Ascending aorta (tissue), 2 donors: ENCODE data around the gene KIRREL3. TPM values are rescaled to one million over a fixed set of nuclear protein-coding genes. Genes with fewer than 3 reads are reported as not detected.

Source experiments
- DNase-seq, 2 donors: peaks; one replicate each; pipeline ENCODE4 v3.0.0-alpha.2; 2019; ENCODE audit warnings: low spot score in 2 of 2
- H3K27ac ChIP-seq, 2 donors: fragments of 200-600 bp; sonication (generic); one replicate each; pipeline ENCODE4 v1.5.1; 2016 to 2017; ENCODE audit warnings: mild to moderate bottlenecking in 1 of 2
- H3K27me3 ChIP-seq: fragments of 200-600 bp; sonication (generic); one replicate; pipeline ENCODE4 v1.5.1; 2017
- H3K36me3 ChIP-seq, 2 donors: fragments of 200-600 bp; sonication (generic); one replicate each; pipeline ENCODE4 v1.5.1; 2016
- H3K4me1 ChIP-seq, 2 donors: fragments of 200-600 bp; sonication (generic); one replicate each; pipeline ENCODE4 v1.5.1; 2016 to 2017; ENCODE audit warnings: mild to moderate bottlenecking in 1 of 2
- H3K4me3 ChIP-seq, 2 donors: fragments of 200-600 bp; sonication (generic); one replicate each; pipeline ENCODE4 v1.5.1; 2016 to 2017; ENCODE audit warnings: mild to moderate bottlenecking in 1 of 2
- H3K9me3 ChIP-seq, 2 donors: fragments of 200-600 bp; sonication (generic); one replicate each; pipeline ENCODE4 v1.5.1; 2016
- CTCF ChIP-seq, 3 experiments: fragments of 200-600 bp in 2 of 3; fragments of 450-650 bp in 1 of 3; sonication (generic) in 2 of 3; IDR thresholded peaks; one replicate each; pipeline ENCODE4 v1.5.1; 2016 to 2019; ENCODE audit warnings: antibody characterized with exemption in 3 of 3, mild to moderate bottlenecking in 1 of 3, moderate library complexity in 1 of 3
- intact Hi-C: fragments of 100-400 bp; cut with DNase I; formaldehyde crosslinking; loops from one replicate; pipeline ENCODE4 v1.15.1; 2023
- total RNA-seq: library from RNA; depleted of rRNA; stranded (reverse); fragments of >200 nt; gene quantifications from one replicate; pipeline ENCODE4 v1.1.0, GENCODE V29; 2016

Gene KIRREL3
- total RNA-seq, 1 donor from 2014 or later, result not detected

- no peak overlapping the region for H3K4me3 ChIP-seq
- TF ChIP-seq CTCF (IDR thresholded peaks at IDR 0.05), result no peak
- no peak for DNase-seq
- no peaks in the 10 kb centered on the region for H3K27me3 ChIP-seq
- no peaks in the 10 kb centered on the region for H3K36me3 ChIP-seq
- H3K27ac ChIP-seq, result no peak overlapping the region
- H3K4me1 ChIP-seq, result no peaks in the 10 kb centered on the region
- H3K9me3 ChIP-seq, result no peaks in the 10 kb centered on the region
- intact Hi-C loops, result no loop called here
Observed at GRCh38 chr11:126523441-126524205, 476.9 kb downstream of the KIRREL3 start.

- H3K4me1 ChIP-seq, result no peaks in the 10 kb centered on the region
- intact Hi-C loops, result no loop called here
- no peaks in the 10 kb centered on the region for H3K9me3 ChIP-seq
- DNase-seq, result no peak
- no peak overlapping the region for H3K27ac ChIP-seq
- no peaks in the 10 kb centered on the region for H3K36me3 ChIP-seq
- H3K27me3 ChIP-seq, result no peaks in the 10 kb centered on the region
- no peak overlapping the region for H3K4me3 ChIP-seq
- no peak for TF ChIP-seq CTCF (IDR thresholded peaks at IDR 0.05)
Observed at GRCh38 chr11:126522606-126523005, 478.0 kb downstream of the KIRREL3 start.

- no peak for TF ChIP-seq CTCF (IDR thresholded peaks at IDR 0.05)
- DNase-seq, result no peak
Observed at GRCh38 chr11:126522152-126522551, 478.4 kb downstream of the KIRREL3 start.

GRCh38 chr11:126521196-126521595 is 479.4 kb downstream of the KIRREL3 start:
- Histone ChIP-seq H3K4me1 (no peaks in the 10 kb centered on the region), H3K4me3 (no peak overlapping the region), H3K27ac (no peak overlapping the region), H3K9me3 (no peaks in the 10 kb centered on the region), H3K27me3 (no peaks in the 10 kb centered on the region), H3K36me3 (no peaks in the 10 kb centered on the region)
- DNase-seq, result no peak
- intact Hi-C loops, result no loop called here
- TF ChIP-seq CTCF (IDR thresholded peaks at IDR 0.05), result no peak

More at GRCh38 chr11:126522152-126522551, 478.4 kb downstream of the KIRREL3 start:
- Histone ChIP-seq H3K4me3 (no peak overlapping the region), H3K4me1 (no peaks in the 10 kb centered on the region), H3K27me3 (no peaks in the 10 kb centered on the region), H3K27ac (no peak overlapping the region), H3K36me3 (no peaks in the 10 kb centered on the region), H3K9me3 (no peaks in the 10 kb centered on the region)
- intact Hi-C loops, result no loop called here

- TF ChIP-seq CTCF (IDR thresholded peaks at IDR 0.05), result no peak
- Histone ChIP-seq H3K9me3 (no peaks in the 10 kb centered on the region), H3K27ac (no peak overlapping the region), H3K36me3 (no peaks in the 10 kb centered on the region), H3K4me1 (no peaks in the 10 kb centered on the region), H3K27me3 (no peaks in the 10 kb centered on the region), H3K4me3 (no peak overlapping the region)
- intact Hi-C loops, result no loop called here
- no peak for DNase-seq
Observed at GRCh38 chr11:126519764-126520734, 480.5 kb downstream of the KIRREL3 start.
